GM12892 (cell line): ENCODE data around the gene OR52N2.

Source experiments
- POLR2A ChIP-seq: IDR thresholded peaks from 2 replicates; pipeline ENCODE4 v1.6.1; 2011; ENCODE audit warnings: low read depth, low read length, control low read depth
- POLR2AphosphoS5 ChIP-seq: IDR thresholded peaks from 2 replicates; pipeline ENCODE4 v1.6.1; 2011; ENCODE audit warnings: low read depth, low read length, control low read depth
- TAF1 ChIP-seq: IDR thresholded peaks from 2 replicates; pipeline ENCODE4 v1.6.1; 2011; ENCODE audit warnings: low read depth, mild to moderate bottlenecking, control low read depth, low read length, borderline replicate concordance

GRCh38 chr11:5809905-5810795 is 1.4 kb downstream of the OR52N2 start:
- TF ChIP-seq TAF1 (no peak), POLR2AphosphoS5 (no peak), POLR2A (no peak)
